Lower lobe of right lung (tissue), 2 donors: ENCODE data around the gene AIPL1. TPM values are rescaled to one million over a fixed set of nuclear protein-coding genes. Genes with fewer than 3 reads are reported as not detected.

ENCODE experiments used
- ATAC-seq, 2 donors: fragments of 200-7000 bp; cut with Tn5 transposase; one replicate each; pipeline ENCODE4 v1.9.1; 2020 to 2022; ENCODE audit warnings: mild to moderate bottlenecking in 2 of 2, moderate library complexity in 2 of 2
- DNase-seq: peaks from one replicate; pipeline ENCODE4 v3.0.0-alpha.2; 2020
- H3K27ac ChIP-seq: fragments of 200-600 bp; one replicate; pipeline ENCODE4 v1.8.0; 2022
- H3K27me3 ChIP-seq: fragments of 200-600 bp; one replicate; pipeline ENCODE4 v1.8.0; 2022; ENCODE audit warnings: low read depth
- H3K36me3 ChIP-seq: fragments of 200-600 bp; one replicate; pipeline ENCODE4 v1.8.0; 2022; ENCODE audit warnings: mild to moderate bottlenecking
- H3K4me1 ChIP-seq: fragments of 200-600 bp; one replicate; pipeline ENCODE4 v1.8.0; 2022
- H3K4me3 ChIP-seq: fragments of 200-600 bp; one replicate; pipeline ENCODE4 v1.8.0; 2022; ENCODE audit warnings: mild to moderate bottlenecking
- H3K9me3 ChIP-seq: fragments of 200-600 bp; one replicate; pipeline ENCODE4 v1.8.0; 2022
- CTCF ChIP-seq: fragments of 200-600 bp; IDR thresholded peaks from one replicate; pipeline ENCODE4 v1.8.0; 2022; ENCODE audit warnings: antibody characterized with exemption, mild to moderate bottlenecking
- intact Hi-C: fragments of 100-400 bp; cut with DNase I; formaldehyde crosslinking; loops from one replicate; pipeline ENCODE4 v1.11.0; 2022
- total RNA-seq: library from RNA; stranded (reverse); fragmentation: NEBNext Ultra II Directional; extraction: Animal tissue kit (Norgen Biotek cat#: 25700); gene quantifications from one replicate; pipeline ENCODE4 v1.2.1, GENCODE V29; 2021
- donor health status: DM: no; HTN: yes; CAD: no; lungs with severe emphysema.

The AIPL1 gene
- total RNA-seq, 1 donor from 2014 or later: not detected

GRCh38 chr17:6387858-6388257 lies 47.1 kb downstream of the AIPL1 start:
- H3K4me1 ChIP-seq: no peaks in the 10 kb centered on the region
- H3K27me3 ChIP-seq: peaks cover 7% of the 10 kb centered on the region
- ATAC-seq (no peak), DNase-seq (no peak)
- H3K9me3 ChIP-seq: no peaks in the 10 kb centered on the region
- H3K36me3 ChIP-seq: no peaks in the 10 kb centered on the region
- H3K27ac ChIP-seq: no peak overlapping the region
- H3K4me3 ChIP-seq: no peak overlapping the region
- no peak for TF ChIP-seq CTCF
- intact Hi-C loops: no loop called here

- intact Hi-C loops: no loop called here
- DNase-seq: no peak
- Histone ChIP-seq H3K36me3 (no peaks in the 10 kb centered on the region), H3K9me3 (no peaks in the 10 kb centered on the region), H3K4me1 (no peaks in the 10 kb centered on the region), H3K4me3 (no peak overlapping the region), H3K27ac (no peak overlapping the region), H3K27me3 (peaks cover 4% of the 10 kb centered on the region)
- no peak for ATAC-seq
- TF ChIP-seq CTCF: no peak
Observed at GRCh38 chr17:6387442-6387841, 47.5 kb downstream of the AIPL1 start.

DNA sequence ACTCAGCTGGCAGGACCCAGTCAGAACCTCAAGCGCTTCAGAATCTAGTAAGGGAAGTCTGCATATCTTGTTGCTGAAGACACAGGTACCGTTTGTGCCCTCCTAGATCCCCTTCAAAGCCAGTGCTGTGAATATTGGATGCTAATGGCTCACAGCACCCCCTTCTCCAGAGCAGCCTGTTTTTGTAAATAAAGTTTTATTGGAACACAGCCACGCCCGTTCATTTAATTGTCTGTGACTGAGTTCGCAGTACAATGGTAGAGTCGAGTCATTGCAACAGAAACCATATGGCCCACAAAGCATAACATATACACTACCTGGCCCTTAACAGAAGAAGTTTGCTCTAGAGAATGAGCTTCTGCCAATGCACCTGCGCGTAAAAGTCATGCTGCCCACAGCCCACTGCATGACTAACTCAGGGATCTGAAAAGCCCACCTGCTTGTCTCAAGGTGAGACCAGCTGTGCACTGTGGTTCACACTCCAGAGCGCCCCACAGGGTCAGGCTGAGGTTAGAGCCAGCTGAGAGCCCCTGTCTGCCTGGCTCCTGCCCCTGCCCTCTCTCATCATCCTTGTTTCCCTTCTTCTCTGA lies 48.8 kb downstream of the AIPL1 start:
- H3K36me3 ChIP-seq: no peaks in the 10 kb centered on the region
- no peaks in the 10 kb centered on the region for H3K9me3 ChIP-seq
- H3K27me3 ChIP-seq: peaks cover 4% of the 10 kb centered on the region
- intact Hi-C loops: no loop called here
- ATAC-seq (no peak), DNase-seq (no peak)
- H3K27ac ChIP-seq: no peak overlapping the region
- no peak overlapping the region for H3K4me3 ChIP-seq
- TF ChIP-seq CTCF: no peak
- H3K4me1 ChIP-seq: no peaks in the 10 kb centered on the region

DNA sequence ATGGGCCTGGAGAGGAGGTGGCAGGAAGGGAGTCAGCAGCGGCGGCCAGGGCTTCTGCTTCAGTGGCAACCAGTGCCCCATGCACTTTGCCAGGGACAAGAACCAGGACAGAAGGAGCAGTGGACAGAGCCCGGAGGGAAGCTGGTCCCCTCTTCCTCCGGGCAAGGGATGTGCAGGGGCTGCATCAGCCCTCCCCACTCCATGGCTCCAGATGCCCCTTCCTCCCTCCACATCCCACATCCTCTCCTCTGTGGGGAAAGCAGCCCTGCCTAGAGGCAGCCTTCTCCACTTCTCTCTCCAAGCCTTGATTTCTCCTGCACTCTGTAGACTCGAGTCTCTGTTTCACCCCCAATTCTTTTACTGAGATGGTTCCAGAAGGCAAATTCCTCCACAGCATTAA lies 50.4 kb downstream of the AIPL1 start:
- no peaks in the 10 kb centered on the region for H3K9me3 ChIP-seq
- TF ChIP-seq CTCF: no peak
- no peak overlapping the region for H3K27ac ChIP-seq
- H3K27me3 ChIP-seq: peaks cover 4% of the 10 kb centered on the region
- H3K4me3 ChIP-seq: no peak overlapping the region
- no peaks in the 10 kb centered on the region for H3K36me3 ChIP-seq
- no peaks in the 10 kb centered on the region for H3K4me1 ChIP-seq
- intact Hi-C loops: no loop called here
- DNase-seq (no peak), ATAC-seq (no peak)

DNA sequence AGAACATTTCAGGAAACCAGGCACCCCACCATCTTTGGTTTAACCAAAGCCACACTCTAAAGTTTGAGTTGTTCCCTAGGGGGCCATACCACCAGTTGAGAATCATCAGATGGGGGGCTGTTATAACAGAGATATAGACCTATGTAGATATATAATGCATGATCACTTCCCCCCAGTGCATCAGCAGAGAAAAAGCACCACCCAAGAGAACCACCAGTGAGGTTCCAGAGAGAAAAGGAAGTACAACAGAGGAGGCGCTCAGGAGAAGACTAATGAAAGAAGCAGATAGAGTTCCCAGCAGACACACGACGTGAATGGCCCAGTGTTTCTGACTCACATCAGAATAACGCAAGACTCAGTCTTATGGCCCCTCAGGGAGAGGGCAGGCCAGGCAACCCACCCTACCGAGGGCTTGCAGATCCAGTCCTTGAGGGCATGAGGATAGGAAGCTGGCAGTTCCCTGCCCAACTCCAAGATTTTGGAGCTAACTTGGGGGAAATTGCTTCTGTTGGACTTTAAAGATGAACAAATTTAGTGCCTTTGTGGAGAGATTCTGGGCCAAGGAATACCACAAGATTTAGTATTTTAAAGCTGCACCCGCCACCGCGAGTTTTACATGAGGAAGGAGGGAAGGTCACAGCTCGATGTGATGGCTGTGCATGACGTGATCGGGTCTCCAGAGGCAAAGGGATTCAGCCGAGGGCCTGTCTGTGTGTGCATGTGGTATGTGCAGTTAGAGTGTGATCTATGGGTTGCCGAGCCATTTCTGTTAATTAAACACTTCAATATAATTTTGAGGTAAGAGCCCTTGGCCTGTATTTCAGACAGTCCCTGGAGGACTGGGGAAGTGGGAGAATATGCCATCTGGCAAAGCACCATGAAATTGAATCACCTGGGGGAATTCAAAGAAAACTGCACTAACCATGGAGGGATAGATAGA lies 53.1 kb downstream of the AIPL1 start:
- H3K4me3 ChIP-seq: no peak overlapping the region
- intact Hi-C loops: no loop called here
- no peak for ATAC-seq
- peaks cover 4% of the 10 kb centered on the region for H3K27me3 ChIP-seq
- H3K9me3 ChIP-seq: no peaks in the 10 kb centered on the region
- DNase-seq: no peak
- no peaks in the 10 kb centered on the region for H3K36me3 ChIP-seq
- no peak for TF ChIP-seq CTCF
- no peaks in the 10 kb centered on the region for H3K4me1 ChIP-seq
- no peak overlapping the region for H3K27ac ChIP-seq
